NOMO-1 treated with DMSO at 0.1 percent for 48 hours (cell line): ENCODE measurements around the gene BRIP1.
"Not testable (repeated sequence)": the region's sequence is repeated elsewhere in the genome, so short reads cannot be mapped to it uniquely, and the experiment has no call there.

Source experiments
- DNase-seq: peaks from one replicate; lab custom pipeline; 2025; ENCODE audit not compliant: unreplicated experiment; lab: John Stamatoyannopoulos, UW

BRIP1 gene

DNA sequence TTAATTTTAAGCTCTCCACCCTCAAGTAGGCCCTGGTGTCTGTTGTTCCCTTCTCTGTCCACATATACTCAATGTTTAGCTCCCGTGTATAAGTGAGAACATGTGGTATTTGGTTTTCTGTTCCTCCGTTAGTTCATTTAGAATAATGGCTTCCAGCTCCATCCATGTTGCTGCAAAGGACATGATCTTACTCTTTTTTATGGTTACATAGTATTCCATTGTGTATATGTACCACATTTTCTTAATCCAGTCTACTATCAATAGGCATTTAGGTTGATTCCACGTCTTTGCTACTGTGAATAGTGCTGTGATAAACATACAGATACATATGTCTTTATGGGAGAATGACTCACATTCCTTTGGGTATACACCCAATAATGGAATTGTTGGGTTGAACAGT is 160.9 kb downstream of the BRIP1 start:
- DNase-seq = no peak

DNA sequence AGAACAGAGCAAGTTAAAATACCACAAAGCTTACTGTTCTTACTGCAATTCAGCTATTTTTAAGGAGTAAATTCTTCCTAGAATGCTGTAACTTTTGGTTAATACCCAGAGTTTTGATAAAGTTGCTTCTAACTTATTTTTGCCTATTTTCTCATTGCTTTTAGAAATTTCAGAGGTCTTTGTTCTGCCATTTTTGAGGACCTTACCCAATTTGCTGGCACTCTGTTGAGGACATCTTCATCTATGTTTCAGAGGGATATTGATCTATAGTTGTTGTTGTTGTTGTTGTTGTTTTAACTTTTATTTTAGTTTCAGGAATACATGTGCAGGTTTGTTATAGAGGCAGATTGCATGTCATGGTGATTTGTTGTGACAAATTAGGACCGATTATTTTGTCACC is 161.3 kb downstream of the BRIP1 start:
- DNase-seq = no peak

DNA sequence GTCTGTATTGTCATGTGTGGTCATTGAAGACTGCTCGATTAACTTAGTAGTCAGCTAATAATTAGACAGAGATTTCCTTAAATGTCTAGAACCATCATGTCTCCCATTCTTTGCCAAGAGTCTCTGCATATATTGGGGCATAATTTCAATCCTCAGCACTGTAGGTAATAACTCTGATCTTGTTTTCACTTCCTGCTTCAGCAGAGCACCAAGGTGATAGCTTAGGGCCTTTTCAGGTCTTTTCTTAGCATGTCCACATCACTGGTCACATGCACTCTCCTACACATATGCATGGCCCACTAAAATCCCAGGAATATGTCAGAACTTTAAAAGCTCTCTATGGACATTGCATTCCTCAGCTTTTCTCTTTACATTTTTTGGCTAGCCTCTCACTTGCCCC is 162.0 kb downstream of the BRIP1 start:
- DNase-seq = no peak

DNA sequence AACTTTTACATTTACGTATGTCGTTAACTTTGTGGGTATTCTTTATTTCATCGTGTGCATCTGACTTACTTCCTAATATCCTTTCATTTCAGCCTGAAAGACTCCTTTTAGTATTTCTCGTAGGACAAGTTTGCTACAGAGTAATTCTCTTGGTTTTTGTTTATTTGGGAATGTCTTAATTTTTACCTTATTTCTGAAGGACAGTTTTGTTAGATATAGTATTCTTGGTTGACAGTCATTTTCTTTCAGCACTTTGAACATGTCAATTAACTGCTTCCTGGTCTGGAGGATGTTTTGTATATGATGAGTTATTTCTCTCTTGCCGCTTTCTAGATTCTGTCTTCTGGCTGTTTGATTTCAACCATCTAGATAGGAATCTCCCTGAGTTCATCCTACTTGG is 163.1 kb downstream of the BRIP1 start:
- DNase-seq = no peak

DNA sequence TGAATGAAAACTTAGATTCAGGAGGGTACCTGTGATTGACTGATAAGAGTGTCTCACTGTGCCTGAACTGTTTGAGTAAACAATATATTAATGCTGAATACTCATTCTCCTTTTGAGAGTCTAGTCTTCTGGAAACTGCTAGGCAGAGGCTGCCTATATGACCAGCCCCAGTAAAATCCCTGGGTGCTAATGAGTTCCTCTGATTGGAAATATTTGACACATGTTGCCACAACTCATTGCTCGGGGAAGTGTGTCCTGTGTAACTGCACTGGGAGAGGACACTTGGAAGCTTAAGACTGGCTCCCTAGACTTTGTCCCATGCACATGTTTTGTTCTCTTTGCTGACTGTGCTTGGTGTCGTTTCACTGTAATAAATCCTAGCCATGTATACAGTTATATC is 163.6 kb downstream of the BRIP1 start:
- no peak for DNase-seq

DNA sequence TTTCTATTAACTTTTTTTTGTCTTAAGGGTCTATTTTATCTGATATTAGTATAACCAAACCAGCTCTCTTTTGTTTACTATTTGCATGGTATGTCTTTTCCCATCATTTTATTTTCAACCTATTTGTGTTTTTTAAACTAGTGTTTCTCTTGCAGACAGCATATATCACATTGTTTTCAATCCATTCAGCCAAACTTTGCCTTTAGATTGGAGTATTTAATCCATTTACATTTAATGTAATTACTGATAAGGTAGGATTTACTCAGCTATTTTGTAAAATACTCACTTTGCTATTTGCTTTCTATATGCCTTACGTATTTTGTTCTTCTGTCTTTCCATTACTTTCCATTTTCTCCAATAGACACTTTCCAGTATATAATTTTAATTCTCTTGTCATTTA is 164.3 kb downstream of the BRIP1 start:
- no peak for DNase-seq

DNA sequence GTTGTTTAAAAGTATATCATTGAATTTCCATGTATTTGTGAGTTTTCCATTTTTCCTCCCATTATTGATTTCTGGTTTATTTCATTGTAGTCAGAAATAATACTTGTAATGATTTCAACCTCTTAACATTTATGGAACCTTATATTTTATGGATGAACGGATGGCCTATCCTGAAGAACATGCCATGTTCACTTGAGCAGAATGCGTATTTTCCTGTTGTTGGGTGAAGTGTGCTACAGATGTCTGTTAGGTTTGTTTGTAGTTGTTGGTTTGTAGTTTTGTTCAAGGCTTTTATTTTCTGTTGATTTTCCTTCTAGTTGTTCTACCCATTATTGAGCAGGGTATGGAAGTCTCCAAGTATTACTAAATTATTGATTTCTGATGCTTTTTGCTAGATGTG is 165.1 kb downstream of the BRIP1 start:
- DNase-seq = no peak

DNA sequence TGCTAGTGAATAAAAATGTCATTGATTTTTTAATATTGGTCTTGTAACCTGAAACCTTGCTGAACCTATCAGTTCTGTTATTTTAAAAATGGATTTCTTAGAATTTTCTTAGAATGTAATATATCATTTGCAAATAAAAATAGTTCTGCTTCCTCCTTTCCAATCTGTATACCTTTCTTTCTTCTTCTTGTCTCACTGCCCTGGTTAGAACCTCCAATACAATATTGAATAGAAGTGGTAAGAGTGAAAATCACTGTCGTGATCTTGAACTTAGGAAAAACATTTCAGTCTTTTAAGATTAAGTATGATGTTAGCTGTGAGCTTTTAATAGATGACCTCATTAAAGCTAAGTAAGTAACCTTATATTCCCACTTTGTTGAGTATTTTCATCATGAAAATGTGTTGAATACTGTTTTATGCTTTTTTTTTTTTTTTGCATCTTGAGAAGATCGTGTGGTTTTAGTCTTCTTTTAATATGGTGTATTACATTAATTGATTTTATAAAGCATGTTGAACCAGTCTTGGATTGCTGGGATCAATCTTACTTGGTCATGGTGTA is 167.5 kb downstream of the BRIP1 start:
- DNase-seq = no peak

DNA sequence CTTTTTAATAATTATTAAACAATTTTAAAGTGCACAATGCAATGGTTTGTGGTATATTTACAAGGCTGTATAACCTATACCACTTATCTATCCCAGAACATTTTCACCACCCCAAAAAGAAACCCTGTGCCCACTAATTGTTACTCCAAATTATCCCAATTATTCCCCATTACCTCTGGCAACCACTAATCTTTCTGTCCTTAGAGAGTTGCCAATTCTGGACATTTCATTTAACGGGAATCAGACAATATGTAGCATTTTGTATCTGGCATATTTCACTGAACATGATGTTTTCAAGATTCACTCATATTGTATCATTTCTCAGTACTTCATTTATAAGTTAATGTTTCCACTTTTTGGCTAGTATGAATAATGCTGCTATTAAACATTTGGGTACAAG is 169.2 kb downstream of the BRIP1 start:
- no peak for DNase-seq

DNA sequence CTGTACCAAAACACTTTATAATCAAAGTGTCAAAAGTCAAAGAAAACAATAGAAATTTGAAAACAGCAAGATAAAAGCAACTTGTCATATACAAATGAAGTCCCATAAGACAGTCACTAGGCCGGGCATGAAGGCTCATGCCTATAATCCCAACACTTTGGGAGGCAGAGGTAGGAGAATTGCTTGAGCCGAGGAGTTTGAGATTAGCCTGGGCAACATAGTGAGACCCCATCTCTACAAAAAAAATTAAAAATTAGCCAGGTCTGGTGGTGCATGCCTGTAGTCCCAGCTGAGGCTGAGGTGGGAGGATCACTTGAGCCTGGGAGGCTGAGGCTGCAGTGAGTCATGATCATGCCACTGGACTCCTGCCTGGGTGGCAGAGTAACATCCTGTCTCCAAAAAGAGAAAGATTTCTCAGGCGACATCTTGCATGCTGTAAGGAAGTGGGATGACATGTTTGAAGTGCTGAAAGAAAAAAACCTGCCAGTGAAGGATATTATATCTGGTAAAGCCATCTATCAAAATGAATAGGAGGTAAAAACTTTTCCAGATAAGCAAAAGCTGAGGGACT is 173.6 kb downstream of the BRIP1 start:
- DNase-seq = no peak

DNA sequence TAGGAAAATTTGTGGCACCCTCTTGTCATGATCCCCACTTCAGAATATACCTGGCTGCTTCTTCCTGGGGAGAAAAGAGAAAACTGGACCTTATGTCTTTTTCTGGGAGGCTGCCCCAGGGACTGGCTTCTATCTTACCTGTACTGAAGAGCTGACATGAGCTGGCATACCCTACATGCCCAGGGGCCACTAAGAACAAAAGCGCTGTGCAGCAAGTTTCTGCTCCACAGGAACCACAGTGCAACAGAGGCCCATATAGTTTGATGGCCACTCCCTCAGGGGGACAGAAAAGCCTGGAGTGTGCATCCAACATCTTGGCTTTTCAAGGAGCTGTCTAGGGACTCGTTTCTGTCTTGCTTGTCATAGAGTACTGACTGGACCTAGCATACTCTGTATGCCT is 175.6 kb downstream of the BRIP1 start:
- no peak for DNase-seq

DNA sequence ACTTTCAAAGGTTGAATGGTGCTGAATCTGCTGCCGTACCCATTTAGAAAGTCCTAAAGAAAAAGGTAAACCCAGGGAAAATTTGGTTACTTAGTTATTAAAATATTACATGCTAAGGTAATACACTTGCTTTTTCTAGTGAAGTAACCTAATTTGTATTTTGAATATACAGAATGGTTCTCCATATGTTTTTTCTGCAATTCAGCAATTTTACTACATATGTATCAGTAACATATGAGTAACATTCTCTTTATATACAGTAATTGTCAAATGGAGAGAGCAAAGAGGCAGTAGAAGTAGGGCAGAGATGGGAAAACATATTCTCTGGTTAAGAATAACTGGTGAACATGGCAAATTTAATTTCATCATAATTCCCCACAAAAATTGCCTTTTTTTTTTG is 177.2 kb downstream of the BRIP1 start:
- DNase-seq = no peak

DNA sequence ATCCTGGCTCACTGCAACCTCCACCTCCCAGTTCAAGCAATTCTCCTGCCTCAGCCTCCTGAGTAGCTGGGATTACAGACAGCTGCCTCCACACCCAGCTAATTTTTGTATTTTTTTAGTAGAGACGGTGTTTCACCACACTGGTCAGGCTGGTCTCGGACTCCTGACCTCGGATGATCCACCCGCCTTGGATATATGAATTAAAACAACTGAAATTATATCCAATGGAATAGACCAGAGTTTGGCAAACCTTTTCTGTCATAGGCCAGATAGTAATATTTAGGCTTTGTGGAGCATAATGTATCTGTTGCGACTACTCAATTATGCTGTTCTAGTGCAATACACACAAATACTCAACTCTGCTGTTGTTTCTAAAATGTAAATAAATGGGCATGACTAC is 178.5 kb downstream of the BRIP1 start:
- DNase-seq = no peak

DNA sequence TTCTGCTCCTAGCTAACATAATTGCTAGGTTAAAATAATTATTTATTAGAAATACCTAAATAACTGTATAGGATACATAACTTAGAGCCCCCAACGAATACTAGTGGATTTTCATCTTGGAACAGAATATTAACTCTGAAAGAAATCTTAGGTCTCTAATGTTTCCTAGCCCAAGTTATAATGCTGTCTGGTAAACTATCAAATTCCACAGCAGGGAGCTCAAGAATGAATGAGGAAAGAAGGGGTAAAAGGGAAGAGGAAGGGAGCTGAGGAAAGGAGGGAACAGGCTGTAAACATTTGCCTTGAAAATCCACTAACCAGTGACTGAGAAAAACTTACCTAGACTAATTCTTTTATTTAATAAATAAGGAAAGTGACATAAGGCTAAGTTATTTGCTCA is 179.2 kb downstream of the BRIP1 start:
- DNase-seq = no peak

DNA sequence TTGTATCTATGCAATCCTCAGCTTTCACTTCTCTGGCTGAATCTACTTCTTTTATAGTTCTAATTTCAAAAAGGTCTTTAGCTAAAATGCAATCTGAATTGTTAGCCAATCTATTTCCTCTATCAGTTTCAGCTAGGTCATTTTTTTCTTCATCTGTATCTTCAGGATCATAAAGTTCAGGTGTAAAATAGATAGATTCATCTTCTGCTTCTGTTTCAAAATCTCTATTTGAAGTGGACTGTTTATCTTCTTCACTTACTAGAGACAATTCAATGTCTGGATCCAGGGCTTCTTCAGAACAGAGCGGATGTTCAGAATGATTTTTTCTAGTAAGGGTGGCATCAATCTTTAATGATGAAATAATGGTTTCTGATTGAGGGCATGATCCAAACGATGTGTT is 179.9 kb downstream of the BRIP1 start:
- no peak for DNase-seq

DNA sequence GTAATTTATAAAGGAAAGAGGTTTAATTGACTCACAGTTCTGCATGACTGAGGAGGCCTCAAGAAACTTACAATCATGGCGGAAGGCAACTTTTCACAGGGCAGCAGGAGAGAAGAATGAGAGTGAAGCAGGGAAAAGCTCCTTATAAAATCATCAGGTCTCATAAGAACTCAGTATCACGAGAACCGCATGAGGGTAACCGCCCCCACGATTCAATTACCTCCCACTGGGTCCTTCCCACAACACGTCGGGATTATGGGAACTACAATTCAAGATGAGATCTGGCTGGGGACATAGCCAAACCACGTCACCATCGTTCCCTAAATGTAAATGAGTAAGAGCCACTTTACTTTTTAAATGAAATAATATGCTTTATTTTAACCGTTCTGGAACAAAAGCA is 182.4 kb downstream of the BRIP1 start:
- DNase-seq = no peak

DNA sequence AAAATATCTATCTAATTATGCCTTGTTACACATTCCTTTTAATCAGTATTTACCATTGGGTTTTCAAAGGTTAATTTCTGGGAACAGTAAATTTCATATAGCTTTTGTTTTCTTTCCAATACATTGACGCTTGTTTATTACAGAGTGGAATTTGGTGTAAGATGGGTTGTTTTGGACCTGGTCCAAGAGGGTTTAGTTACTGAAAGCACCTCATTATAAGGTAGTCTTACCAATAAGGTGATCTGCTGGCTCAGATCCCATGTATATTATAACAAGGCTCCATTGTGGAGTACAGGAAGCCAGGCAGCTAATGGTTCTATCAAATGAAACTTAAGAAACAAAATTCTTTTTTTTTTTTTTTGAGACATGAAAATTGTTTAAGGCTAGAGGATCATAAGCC is 185.0 kb downstream of the BRIP1 start:
- DNase-seq = no peak

DNA sequence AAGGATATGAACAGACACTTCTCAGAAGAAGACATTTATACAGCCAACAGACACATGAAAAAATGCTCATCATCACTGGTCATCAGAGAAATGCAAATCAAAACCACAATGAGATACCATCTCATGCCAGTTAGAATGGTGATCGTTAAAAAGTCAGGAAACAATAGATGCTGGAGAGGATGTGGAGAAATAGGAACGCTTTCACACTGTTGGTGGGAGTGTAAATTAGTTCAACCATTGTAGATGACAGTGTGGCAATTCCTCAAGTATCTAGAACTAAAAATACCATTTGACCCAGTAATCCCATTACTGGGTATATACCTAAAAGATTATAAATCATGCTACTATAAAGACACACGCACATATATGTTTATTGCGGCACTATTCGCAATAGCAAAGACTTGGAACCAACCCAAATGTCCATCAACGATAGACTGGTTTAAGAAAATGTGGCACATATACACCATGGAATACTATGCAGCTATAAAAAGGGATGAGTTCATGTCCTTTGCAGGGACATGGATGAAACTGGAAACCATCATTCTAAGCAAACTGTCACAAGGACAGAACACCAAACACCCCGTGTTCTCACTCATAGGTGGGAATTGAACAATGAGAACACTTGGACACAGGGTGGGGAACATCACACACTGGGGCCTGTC is 186.0 kb downstream of the BRIP1 start:
- DNase-seq = not testable (repeated sequence)

DNA sequence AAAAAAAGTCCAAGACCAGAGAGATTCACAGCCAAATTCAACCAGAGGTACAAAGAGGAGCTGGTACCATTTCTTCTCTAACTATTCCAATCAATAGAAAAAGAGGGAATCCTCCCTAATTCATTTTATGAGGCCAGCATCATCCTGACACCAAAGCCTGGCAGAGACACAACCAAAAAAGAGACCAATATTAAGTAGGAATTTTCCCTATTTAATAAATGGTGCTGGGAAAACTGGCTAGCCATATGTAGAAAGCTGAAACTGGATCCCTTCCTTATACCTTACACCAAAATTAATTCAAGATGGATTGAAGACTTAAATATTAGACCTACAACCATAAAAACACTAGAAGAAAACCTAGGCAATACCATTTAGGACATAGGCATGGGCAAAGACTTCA is 186.8 kb downstream of the BRIP1 start:
- not testable (repeated sequence) for DNase-seq

DNA sequence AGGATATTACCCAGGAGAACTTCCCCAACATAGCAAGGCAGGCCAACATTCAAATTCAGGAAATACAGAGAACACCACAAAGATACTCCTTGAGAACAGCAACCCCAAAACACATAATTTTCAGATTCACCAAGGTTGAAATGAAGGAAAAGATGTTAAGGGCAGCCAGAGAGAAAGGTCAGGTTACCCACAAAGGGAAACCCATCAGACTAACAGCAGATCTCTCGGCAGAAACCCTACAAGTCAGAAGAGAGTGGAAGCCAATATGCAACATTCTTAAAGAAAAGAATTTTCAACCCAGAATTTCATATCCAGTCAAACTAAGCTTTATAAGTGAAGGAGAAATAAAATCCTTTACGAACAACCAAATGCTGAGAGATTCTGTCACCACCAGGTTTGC is 188.7 kb downstream of the BRIP1 start:
- DNase-seq = not testable (repeated sequence)

DNA sequence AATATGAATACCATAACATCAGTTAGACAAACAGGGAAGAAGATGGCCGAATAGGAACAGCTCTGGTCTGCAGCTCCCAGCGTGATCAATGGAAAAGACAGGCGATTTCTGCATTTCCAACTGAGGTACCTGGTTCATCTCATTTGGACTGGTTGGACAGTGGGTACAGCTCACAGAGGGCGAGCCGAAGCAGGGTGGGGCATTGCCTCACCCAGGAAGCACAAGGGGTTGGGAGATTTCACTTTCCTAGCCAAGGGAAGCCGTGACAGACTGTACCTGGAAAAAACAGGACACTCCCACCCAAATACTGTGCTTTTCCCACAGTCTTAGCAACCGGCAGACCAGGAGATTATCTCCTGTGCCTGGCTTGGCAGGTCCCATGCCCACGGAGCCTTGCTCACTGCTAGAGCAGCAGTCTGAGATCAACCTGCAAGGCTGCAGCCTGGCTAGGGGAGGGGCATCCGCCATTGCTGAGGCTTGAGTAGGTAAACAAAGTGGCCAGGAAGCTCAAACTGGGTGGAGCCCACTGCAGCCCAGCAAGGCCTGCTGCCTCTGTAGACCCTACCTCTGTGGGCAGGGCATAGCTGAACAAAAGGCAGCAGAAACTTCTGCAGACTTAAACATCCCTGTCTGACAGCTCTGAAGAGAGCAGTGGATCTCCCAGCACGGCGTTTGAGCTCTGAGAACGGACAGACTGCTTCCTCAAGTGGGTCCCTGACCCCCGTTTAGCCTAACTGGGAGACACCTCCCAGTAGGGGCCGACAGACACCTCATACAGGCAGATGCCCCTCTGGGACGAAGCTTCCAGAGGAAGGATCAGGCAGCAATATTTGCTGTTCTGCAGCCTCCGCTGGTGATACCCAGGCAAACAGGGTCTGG is 190.1 kb downstream of the BRIP1 start:
- not testable (repeated sequence) for DNase-seq

DNA sequence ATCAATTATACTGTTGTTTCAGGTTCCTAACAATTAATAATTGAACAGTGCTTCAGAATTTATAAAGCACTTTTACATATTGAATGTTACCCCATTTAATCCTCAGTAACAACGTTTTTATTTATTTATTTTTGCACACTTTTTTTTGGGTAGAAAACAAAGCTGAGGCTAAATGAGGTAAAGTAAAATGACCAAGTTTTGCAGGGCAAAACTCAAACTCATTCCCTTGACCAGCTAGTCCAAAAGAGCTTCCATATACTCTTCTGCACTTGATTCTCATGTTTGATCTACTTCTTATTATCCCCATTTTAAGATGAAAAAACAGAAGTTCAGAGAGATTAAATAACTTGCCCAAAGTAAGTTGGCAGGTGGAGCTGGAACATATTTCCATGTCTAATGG is 191.2 kb downstream of the BRIP1 start:
- no peak for DNase-seq
